ENCODE measurements around the gene PATJ.

Gene PATJ

GRCh38 chr1:61748566-61748965 is 6.3 kb downstream of the PATJ start:
- no peak overlapping the region for H3K4me2 ChIP-seq (ENCODE audit: insufficient read depth, low read length)
- ATAC-seq (ENCODE audit: insufficient read depth, low read depth) = no peak
- H3K4me1 ChIP-seq (ENCODE audit: insufficient read depth, low read length) = no peaks in the 10 kb centered on the region
- no peak overlapping the region for H2AFZ ChIP-seq (ENCODE audit: low read depth, low read length)
- H3K27me3 ChIP-seq (ENCODE audit: insufficient read depth, low read length, poor library complexity) = no peaks in the 10 kb centered on the region
- no peak for DNase-seq
- TF ChIP-seq CTCF (IDR thresholded peaks at IDR 0.05; ENCODE audit: borderline replicate concordance, extremely low read depth, low read length, poor library complexity, severe bottlenecking) (no peak), EZH2 (IDR thresholded peaks at IDR 0.05; ENCODE audit: borderline replicate concordance, low read depth, low read length, severe bottlenecking) (no peak)
- H3K36me3 ChIP-seq (ENCODE audit: insufficient read depth, low read length) = no peaks in the 10 kb centered on the region
- H3K4me3 ChIP-seq (ENCODE audit: low read depth in 1 of 2, low read length in 2 of 2) = no peak overlapping the region
- H3K79me2 ChIP-seq (ENCODE audit: insufficient read depth, low read length) = no peaks in the 10 kb centered on the region
- no peak overlapping the region for H3K27ac ChIP-seq (ENCODE audit: low read length)
- no peaks in the 10 kb centered on the region for H3K9me3 ChIP-seq (ENCODE audit: insufficient read depth, low read length, severe bottlenecking)
- H4K20me1 ChIP-seq (ENCODE audit: insufficient read depth, low read length) = no peaks in the 10 kb centered on the region
- H3K9ac ChIP-seq (ENCODE audit: low read depth, low read length) = no peak overlapping the region

GRCh38 chr1:61749574-61749973 is 7.3 kb downstream of the PATJ start:
- ATAC-seq (ENCODE audit: insufficient read depth, low read depth) = no peak
- no peaks in the 10 kb centered on the region for H3K9me3 ChIP-seq (ENCODE audit: insufficient read depth, low read length, severe bottlenecking)
- TF ChIP-seq EZH2 (IDR thresholded peaks at IDR 0.05; ENCODE audit: borderline replicate concordance, low read depth, low read length, severe bottlenecking) = no peak
- no peak for TF ChIP-seq CTCF (IDR thresholded peaks at IDR 0.05; ENCODE audit: borderline replicate concordance, extremely low read depth, low read length, poor library complexity, severe bottlenecking)
- no peak overlapping the region for H2AFZ ChIP-seq (ENCODE audit: low read depth, low read length)
- no peak overlapping the region for H3K4me3 ChIP-seq (ENCODE audit: low read depth in 1 of 2, low read length in 2 of 2)
- H3K4me2 ChIP-seq (ENCODE audit: insufficient read depth, low read length) = no peak overlapping the region
- H3K27me3 ChIP-seq (ENCODE audit: insufficient read depth, low read length, poor library complexity) = no peaks in the 10 kb centered on the region
- H3K79me2 ChIP-seq (ENCODE audit: insufficient read depth, low read length) = no peaks in the 10 kb centered on the region
- H3K4me1 ChIP-seq (ENCODE audit: insufficient read depth, low read length) = no peaks in the 10 kb centered on the region
- H3K36me3 ChIP-seq (ENCODE audit: insufficient read depth, low read length) = no peaks in the 10 kb centered on the region
- no peak overlapping the region for H3K9ac ChIP-seq (ENCODE audit: low read depth, low read length)
- no peaks in the 10 kb centered on the region for H4K20me1 ChIP-seq (ENCODE audit: insufficient read depth, low read length)
- H3K27ac ChIP-seq (ENCODE audit: low read length) = no peak overlapping the region
- DNase-seq = no peak

GRCh38 chr1:61752921-61753389 is 10.7 kb downstream of the PATJ start:
- no peak overlapping the region for H3K4me3 ChIP-seq (ENCODE audit: low read depth in 1 of 2, low read length in 2 of 2)
- H4K20me1 ChIP-seq (ENCODE audit: insufficient read depth, low read length) = no peaks in the 10 kb centered on the region
- no peak overlapping the region for H3K4me2 ChIP-seq (ENCODE audit: insufficient read depth, low read length)
- no peak overlapping the region for H3K27ac ChIP-seq (ENCODE audit: low read length)
- ATAC-seq (ENCODE audit: insufficient read depth, low read depth) (no peak), DNase-seq (no peak)
- H3K36me3 ChIP-seq (ENCODE audit: insufficient read depth, low read length) = no peaks in the 10 kb centered on the region
- H3K9ac ChIP-seq (ENCODE audit: low read depth, low read length) = no peak overlapping the region
- no peaks in the 10 kb centered on the region for H3K27me3 ChIP-seq (ENCODE audit: insufficient read depth, low read length, poor library complexity)
- no peak overlapping the region for H2AFZ ChIP-seq (ENCODE audit: low read depth, low read length)
- H3K4me1 ChIP-seq (ENCODE audit: insufficient read depth, low read length) = no peaks in the 10 kb centered on the region
- H3K9me3 ChIP-seq (ENCODE audit: insufficient read depth, low read length, severe bottlenecking) = no peaks in the 10 kb centered on the region
- no peak for TF ChIP-seq CTCF (IDR thresholded peaks at IDR 0.05; ENCODE audit: borderline replicate concordance, extremely low read depth, low read length, poor library complexity, severe bottlenecking)
- TF ChIP-seq EZH2 (IDR thresholded peaks at IDR 0.05; ENCODE audit: borderline replicate concordance, low read depth, low read length, severe bottlenecking) = no peak
- no peaks in the 10 kb centered on the region for H3K79me2 ChIP-seq (ENCODE audit: insufficient read depth, low read length)

GRCh38 chr1:61753998-61754508 is 11.8 kb downstream of the PATJ start:
- Histone ChIP-seq H3K4me1 (ENCODE audit: insufficient read depth, low read length) (no peaks in the 10 kb centered on the region), H3K4me3 (ENCODE audit: low read depth in 1 of 2, low read length in 2 of 2) (no peak overlapping the region), H3K4me2 (ENCODE audit: insufficient read depth, low read length) (no peak overlapping the region), H3K36me3 (ENCODE audit: insufficient read depth, low read length) (no peaks in the 10 kb centered on the region), H3K9ac (ENCODE audit: low read depth, low read length) (no peak overlapping the region), H3K79me2 (ENCODE audit: insufficient read depth, low read length) (no peaks in the 10 kb centered on the region), H3K27me3 (ENCODE audit: insufficient read depth, low read length, poor library complexity) (no peaks in the 10 kb centered on the region), H2AFZ (ENCODE audit: low read depth, low read length) (no peak overlapping the region), H3K27ac (ENCODE audit: low read length) (no peak overlapping the region), H3K9me3 (ENCODE audit: insufficient read depth, low read length, severe bottlenecking) (no peaks in the 10 kb centered on the region), H4K20me1 (ENCODE audit: insufficient read depth, low read length) (no peaks in the 10 kb centered on the region)
- TF ChIP-seq CTCF (IDR thresholded peaks at IDR 0.05; ENCODE audit: borderline replicate concordance, extremely low read depth, low read length, poor library complexity, severe bottlenecking) (no peak), EZH2 (IDR thresholded peaks at IDR 0.05; ENCODE audit: borderline replicate concordance, low read depth, low read length, severe bottlenecking) (no peak)
- ATAC-seq (ENCODE audit: insufficient read depth, low read depth) (no peak), DNase-seq (no peak)

Measured in DND-41 (cell line).